NCI-H2081 (cell line): ENCODE measurements around the gene AADACL2.
"Not testable (repeated sequence)": the region's sequence is repeated elsewhere in the genome, so short reads cannot be mapped to it uniquely, and the experiment has no call there.

Experiments used
- DNase-seq, 2 experiments: peaks; one replicate each; lab custom pipeline; 2025; lab: John Stamatoyannopoulos, UW

The AADACL2 gene, protein sequence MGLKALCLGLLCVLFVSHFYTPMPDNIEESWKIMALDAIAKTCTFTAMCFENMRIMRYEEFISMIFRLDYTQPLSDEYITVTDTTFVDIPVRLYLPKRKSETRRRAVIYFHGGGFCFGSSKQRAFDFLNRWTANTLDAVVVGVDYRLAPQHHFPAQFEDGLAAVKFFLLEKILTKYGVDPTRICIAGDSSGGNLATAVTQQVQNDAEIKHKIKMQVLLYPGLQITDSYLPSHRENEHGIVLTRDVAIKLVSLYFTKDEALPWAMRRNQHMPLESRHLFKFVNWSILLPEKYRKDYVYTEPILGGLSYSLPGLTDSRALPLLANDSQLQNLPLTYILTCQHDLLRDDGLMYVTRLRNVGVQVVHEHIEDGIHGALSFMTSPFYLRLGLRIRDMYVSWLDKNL

DNA sequence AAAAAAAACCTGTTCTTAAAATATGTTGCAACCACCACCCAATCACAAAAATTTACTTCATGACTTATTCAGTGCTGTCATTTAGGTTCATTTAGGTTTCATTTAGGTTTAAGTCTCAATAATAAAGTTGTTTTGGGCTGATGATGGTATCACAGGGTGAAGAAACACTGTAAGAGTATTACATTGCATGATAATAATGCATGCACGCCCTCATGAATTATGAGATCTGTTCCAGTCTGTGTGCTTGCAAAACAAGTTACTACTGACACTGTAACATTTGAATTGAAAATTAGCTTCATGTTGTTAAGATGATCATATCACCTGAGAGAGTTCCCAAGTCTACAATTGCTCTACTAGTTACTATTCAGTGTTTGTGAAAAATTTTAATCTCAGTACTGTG is at the start of gene AADACL2:
Gene AADACL2, plus strand, starts transcription at position 315 of the 400 bp plus-strand sequence. CDS start 109 bp downstream, outside the sequence.
- DNase-seq = no peak

DNA sequence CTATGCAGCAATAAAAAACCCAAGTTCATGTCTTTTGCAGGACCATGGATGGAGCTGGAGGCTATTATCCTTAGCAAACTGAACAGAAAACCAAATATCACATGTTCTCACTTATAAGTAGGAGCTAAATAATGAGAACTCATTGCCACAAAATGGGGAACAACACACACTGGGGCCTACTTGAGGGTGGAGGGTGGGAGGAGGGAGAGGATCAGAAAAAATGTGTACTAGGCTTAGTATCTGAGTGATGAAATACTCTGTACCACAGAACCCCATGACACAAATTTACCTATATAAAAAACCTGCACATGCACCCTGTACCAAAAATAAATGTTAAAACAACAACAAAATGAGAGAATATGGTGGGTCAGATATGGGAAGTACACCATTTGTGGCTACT is 49.6 kb upstream of the AADACL2 start:
- DNase-seq = no peak

DNA sequence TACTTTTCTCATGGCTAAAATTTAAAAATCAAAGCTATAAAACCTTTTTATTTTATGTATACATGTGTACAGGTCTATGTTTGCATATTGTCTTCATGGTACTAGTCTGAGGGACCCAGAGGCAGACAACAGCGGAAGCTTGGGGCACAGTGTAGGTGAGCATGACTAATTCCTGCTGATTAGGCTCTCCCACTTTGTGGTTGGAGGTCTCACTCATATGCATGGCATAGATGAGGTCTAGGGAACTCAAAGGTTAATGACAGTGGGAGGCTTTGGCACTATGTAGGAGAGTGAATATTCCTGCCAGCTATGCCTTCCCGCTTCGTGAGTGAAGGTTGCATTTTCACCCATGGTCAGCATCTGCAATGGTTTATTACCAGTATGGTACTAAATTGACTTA is 47.5 kb upstream of the AADACL2 start:
- no peak for DNase-seq

DNA sequence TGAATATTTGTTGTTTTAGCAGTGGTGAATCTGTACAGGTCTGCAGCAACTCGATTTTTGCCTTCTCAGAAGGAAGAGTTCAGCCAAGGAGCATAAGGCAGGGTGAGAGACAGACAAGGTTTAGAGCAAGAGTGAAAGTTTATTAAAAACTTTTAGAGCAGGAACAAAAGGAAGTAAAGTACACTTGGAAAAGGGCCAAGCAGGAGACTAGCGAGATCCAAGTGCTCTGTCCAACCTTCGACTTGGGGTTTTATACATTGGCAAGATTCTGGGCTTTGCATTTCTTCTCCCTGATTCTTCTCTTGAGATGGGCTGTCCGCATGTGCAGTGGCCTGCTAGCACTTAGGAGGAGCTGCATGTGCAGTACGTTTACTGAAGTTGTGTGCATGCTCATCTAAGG is 46.7 kb upstream of the AADACL2 start:
- no peak for DNase-seq

- no peak for DNase-seq
These were observed 45.2 kb upstream of the AADACL2 start for GRCh38 chr3:151688571-151688970.

DNA sequence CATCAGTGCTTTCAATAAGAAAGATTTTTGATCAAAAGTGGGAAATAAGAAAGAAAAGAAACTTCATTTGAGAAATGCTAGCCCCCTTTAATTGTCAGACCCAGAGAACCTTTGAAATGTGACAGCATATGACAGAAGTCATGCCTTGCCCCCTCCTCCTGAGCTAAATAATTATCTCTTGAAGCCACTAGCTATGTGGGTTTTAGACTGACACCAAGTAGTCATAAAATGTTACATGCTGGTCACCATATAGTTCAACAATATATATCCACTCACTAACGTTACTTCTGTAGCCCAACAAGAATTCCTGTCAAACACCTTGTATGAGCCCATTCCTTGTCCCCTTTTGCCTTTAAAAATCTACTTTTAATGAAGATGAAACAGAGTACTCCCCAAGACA is 43.1 kb upstream of the AADACL2 start:
- DNase-seq = no peak

DNA sequence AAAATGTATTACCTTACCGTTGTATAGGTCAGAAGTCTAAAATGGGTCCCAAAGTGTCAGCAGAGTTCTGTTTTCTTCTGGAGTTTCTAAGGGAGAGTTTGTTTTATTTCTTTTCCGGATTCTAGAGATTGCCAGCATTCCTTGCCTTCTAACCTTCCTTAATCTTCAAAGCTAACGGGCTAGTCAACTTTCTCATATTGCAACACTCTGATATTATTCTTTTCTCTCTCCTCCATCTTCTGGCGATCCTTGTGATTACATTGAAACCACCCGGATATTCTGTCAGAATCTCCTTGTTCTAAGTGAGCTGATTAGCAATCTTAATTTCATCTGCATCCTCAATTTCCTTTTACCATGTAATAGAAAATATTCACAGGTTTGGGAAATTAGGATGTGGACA is 36.2 kb upstream of the AADACL2 start:
- DNase-seq = no peak

- no peak for DNase-seq
These were observed 26.5 kb upstream of the AADACL2 start for GRCh38 chr3:151707216-151707615.

GRCh38 chr3:151708868-151709267 is 24.9 kb upstream of the AADACL2 start:
- no peak for DNase-seq

GRCh38 chr3:151709847-151710246 is 23.9 kb upstream of the AADACL2 start:
- no peak for DNase-seq

- no peak for DNase-seq
These were observed 12.4 kb upstream of the AADACL2 start for GRCh38 chr3:151721294-151721693.

DNA sequence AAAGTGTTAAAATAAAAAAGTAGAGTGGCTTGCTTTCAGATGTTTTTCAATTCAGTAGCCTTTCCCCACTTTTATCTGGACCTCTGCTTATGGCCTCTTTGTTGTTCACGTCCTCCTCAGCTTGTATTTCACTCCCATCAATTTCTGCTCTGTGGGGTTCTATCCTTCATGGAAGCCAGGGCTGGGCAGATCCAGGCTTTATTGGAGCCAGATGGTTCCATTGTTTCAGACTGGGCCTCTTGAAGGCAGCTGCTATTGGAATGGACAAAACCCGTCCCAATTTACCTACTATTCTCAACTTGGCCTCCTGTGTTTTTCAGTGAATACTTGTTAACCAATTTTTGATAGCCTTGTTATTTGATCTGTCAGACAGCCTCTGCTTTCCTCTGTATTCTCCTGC is 10.9 kb upstream of the AADACL2 start:
- peak; percentile 37 to 76 for DNase-seq

GRCh38 chr3:151724576-151725562 is 8.9 kb upstream of the AADACL2 start:
- no peak for DNase-seq

GRCh38 chr3:151726016-151726415 is 7.7 kb upstream of the AADACL2 start:
- DNase-seq = no peak

DNA sequence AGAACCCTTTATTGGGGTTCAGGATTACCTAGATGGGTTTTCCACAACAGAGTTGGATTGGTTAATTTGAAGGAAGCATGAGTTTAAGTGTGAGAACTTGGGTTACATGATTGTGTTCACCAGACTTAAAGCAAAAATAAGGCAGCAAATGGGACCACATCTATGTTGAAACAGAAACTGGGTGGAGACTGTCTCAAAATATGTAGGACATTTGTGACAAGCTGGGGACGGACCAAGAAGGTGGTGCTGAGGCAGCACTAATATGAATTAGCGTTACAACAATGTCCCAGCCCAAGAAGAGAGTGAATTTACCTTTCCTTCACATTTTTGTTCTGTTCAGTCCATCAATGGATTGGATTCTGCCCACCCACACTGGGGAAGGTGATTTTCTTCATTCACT is 866 bp upstream of the AADACL2 start:
- no peak for DNase-seq

GRCh38 chr3:151740581-151740980 is 6.9 kb downstream of the AADACL2 start:
- no peak for DNase-seq

GRCh38 chr3:151743855-151744254 is 10.1 kb downstream of the AADACL2 start:
- no peak for DNase-seq

GRCh38 chr3:151750181-151750580 is 16.5 kb downstream of the AADACL2 start:
- DNase-seq = no peak

DNA sequence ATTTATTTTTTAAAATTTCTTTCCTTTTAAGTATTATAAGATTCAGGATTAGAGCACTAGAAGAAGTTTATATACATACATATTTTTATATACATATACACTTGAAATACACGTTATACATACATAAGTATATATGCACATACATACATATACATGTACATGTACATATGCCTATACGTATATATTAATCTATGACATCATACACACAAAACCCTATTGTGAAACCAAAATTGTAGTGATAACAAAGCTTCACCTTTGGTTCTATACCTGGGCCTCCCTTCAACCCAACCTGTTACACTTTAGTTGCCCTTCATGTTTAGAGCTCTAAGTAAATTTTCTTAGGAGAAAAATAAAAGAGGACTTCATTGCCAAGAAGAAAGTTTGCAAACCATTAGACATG is 17.0 kb downstream of the AADACL2 start:
- DNase-seq = no peak

DNA sequence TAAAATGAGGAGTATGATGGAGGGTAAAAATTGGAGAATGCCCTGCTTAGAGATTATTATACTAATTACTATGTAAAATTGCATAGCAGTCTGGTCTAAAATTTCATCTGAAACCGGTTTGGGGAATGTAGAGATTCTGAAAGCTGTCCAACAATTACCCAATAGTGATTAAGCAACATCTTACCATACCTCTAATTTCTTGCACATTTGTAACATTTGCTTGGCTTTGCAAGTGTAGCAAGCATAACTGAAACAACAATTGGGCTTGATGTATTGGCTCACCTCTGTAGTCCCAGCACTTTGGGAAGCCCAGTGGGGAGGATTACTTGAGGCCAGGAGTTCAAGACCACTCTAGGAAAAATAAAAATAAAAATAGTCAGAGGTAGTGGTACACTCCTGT is 17.4 kb downstream of the AADACL2 start:
- DNase-seq = no peak

DNA sequence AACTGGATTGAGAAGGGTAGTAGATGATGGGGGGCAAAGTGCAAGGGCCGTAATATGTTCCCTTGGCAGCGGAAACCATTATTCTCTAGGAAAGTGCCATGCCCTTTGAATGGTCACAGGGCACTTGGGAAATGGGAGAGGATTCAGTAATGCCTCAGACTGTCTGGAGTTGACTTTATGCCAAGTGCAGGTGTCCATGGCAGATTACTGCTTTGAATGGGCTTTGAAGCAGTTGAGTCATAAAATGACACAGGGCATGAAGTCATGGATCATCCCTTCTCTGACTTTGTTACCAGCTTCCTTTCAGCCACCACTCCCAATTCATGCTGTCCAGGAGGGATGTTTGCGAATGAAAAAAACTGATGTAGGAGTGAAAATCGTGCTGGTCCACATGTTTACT is 20.1 kb downstream of the AADACL2 start:
- DNase-seq = no peak

GRCh38 chr3:151761581-151761980 is 27.9 kb downstream of the AADACL2 start:
- DNase-seq = no peak

DNA sequence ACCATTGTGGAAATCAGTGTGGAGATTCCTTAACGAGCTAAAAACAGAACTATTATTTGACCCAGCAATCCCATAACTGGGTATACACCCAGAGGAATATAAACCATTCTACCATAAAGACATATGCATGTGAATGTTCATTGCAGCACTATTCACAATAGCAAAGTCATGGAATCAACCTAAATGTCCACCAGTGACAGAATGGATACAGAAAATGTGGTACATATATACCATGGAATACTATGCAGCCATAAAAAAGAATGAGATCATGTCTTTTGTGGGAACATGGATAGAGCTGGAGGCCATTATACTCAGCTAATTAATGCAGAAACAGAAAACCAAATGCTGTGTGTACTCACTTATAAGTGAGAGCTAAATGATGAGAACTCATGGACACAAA is 31.0 kb downstream of the AADACL2 start:
- DNase-seq = not testable (repeated sequence)
